CD4-positive, alpha-beta T cell (primary cell): Measurements from ENCODE around the gene DCAF6. TPM values are rescaled to one million over a fixed set of nuclear protein-coding genes. Genes with fewer than 3 reads are reported as not detected.
"Not testable (repeated sequence)": the region's sequence is repeated elsewhere in the genome, so short reads cannot be mapped to it uniquely, and the experiment has no call there.

ENCODE experiments used
- ATAC-seq: fragments of 200-7000 bp; cut with Tn5 transposase; one replicate; pipeline ENCODE4 v1.10.0; 2022; ENCODE audit warnings: mild to moderate bottlenecking; ENCODE audit not compliant: poor library complexity
- CTCF ChIA-PET: fragments of 350-600 bp; sonication (Branson Sonifier 250); formaldehyde crosslinking; loops from one replicate; lab custom pipeline; 2021; ENCODE audit warnings: antibody characterized with exemption, inconsistent platforms; lab: Charles Lee
- POLR2A ChIA-PET: fragments of 350-600 bp; sonication (Branson Sonifier 250); formaldehyde crosslinking; loops from one replicate; lab custom pipeline; 2021; ENCODE audit warnings: antibody characterized with exemption, inconsistent platforms; lab: Charles Lee
- DNase-seq, 14 experiments: peaks; one replicate each; pipeline ENCODE4 v3.0.0-alpha.2; 2013 to 2020; ENCODE audit warnings: mixed read lengths in 2 of 14
- H3K27ac ChIP-seq, 2 donors: one replicate each; pipeline versions ENCODE4 v1.5.1 to v1.7.0; 2013; ENCODE audit warnings: low read length in 2 of 2, low read depth in 1 of 2, mild to moderate bottlenecking in 1 of 2
- H3K27me3 ChIP-seq, 2 experiments: 1 replicate in 1 of 2; 2 replicates in 1 of 2; pipeline versions ENCODE4 v1.6.1 to v1.7.0; 2013; ENCODE audit warnings: low read length in 2 of 2, control low read depth in 1 of 2, mild to moderate bottlenecking in 1 of 2, moderate library complexity in 1 of 2; ENCODE audit not compliant: insufficient read depth in 2 of 2, control insufficient read depth in 1 of 2
- H3K36me3 ChIP-seq: one replicate; pipeline ENCODE4 v1.6.1; 2013; ENCODE audit warnings: low read length, control low read depth; ENCODE audit not compliant: insufficient read depth
- H3K4me1 ChIP-seq: one replicate; pipeline ENCODE4 v1.6.1; 2013; ENCODE audit warnings: low read length, control low read depth; ENCODE audit not compliant: insufficient read depth
- H3K4me3 ChIP-seq: one replicate; pipeline ENCODE4 v1.5.1; 2013; ENCODE audit warnings: mild to moderate bottlenecking, low read length, moderate library complexity
- H3K9me3 ChIP-seq, 2 experiments: 1 replicate in 1 of 2; 2 replicates in 1 of 2; pipeline versions ENCODE4 v1.6.1 to v1.7.0; 2013; ENCODE audit warnings: low read length in 2 of 2, mild to moderate bottlenecking in 2 of 2, control low read depth in 1 of 2, moderate library complexity in 1 of 2; ENCODE audit not compliant: control insufficient read depth in 1 of 2, insufficient read depth in 1 of 2
- H3K27ac Mint-ChIP-seq: one replicate; pipeline ENCODE4 v1.8.0; 2020; ENCODE audit warnings: mixed read lengths
- H3K27me3 Mint-ChIP-seq: one replicate; pipeline ENCODE4 v1.8.0; 2021; ENCODE audit warnings: mixed read lengths
- H3K36me3 Mint-ChIP-seq: one replicate; pipeline ENCODE4 v1.8.0; 2021; ENCODE audit warnings: low read depth, mixed read lengths
- H3K4me1 Mint-ChIP-seq: one replicate; pipeline ENCODE4 v1.8.0; 2021; ENCODE audit warnings: low read depth, mixed read lengths
- H3K4me3 Mint-ChIP-seq: one replicate; pipeline ENCODE4 v1.8.0; 2020; ENCODE audit warnings: mild to moderate bottlenecking, mixed read lengths
- H3K9me3 Mint-ChIP-seq: one replicate; pipeline ENCODE4 v1.8.0; 2020; ENCODE audit warnings: mixed read lengths
- CTCF ChIP-seq: fragments of 200-600 bp; IDR thresholded peaks from one replicate; pipeline ENCODE4 v1.8.0; 2022; ENCODE audit warnings: antibody characterized with exemption, mild to moderate bottlenecking
- intact Hi-C, 2 experiments: fragments of 100-400 bp; cut with DNase I in 1 of 2; cut with micrococcal nuclease in 1 of 2; formaldehyde crosslinking; loops; one replicate each; pipeline versions ENCODE4 v1.15.1 to v1.9.0; 2023 to 2025; cut with DNase I, micrococcal nuclease
- total RNA-seq, 174 experiments: library from RNA in 2 of 174; stranded (reverse) in 2 of 174; gene quantifications; one replicate each; pipeline ENCODE4 v1.2.3 and lab custom pipeline; 2021 to 2026

Gene DCAF6
- total RNA-seq, 2 experiments from 2014 or later: 13.3 to 13.6 TPM

- H3K27ac Mint-ChIP-seq: no peak overlapping the region
- CTCF ChIA-PET: no interaction called here
- no peak for ATAC-seq
Measured at GRCh38 chr1:167928457-167928852, 8.0 kb upstream of the DCAF6 start.

GRCh38 chr1:167928919-167929318, 7.6 kb upstream of the DCAF6 start:
- not testable (repeated sequence) for H3K9me3 ChIP-seq

More at GRCh38 chr1:167928457-167928852, 8.0 kb upstream of the DCAF6 start:
- intact Hi-C loops: no loop called here
- Histone ChIP-seq H3K36me3 (peaks cover 3% of the 10 kb centered on the region), H3K4me1 (no peaks in the 10 kb centered on the region), H3K27ac (no peak overlapping the region), H3K27me3 (no peaks in the 10 kb centered on the region), H3K4me3 (no peak overlapping the region), H3K9me3 (no peaks in the 10 kb centered on the region)
- H3K36me3 Mint-ChIP-seq: peaks cover 8% of the 10 kb centered on the region
- TF ChIP-seq CTCF: no peak
- H3K4me1 Mint-ChIP-seq: peaks cover 30% of the 10 kb centered on the region
- H3K27me3 Mint-ChIP-seq: no peaks in the 10 kb centered on the region
- POLR2A ChIA-PET: interaction anchor here (0.7 kb wide), 1 partner anchor 199 kb away, joined by 3 read pairs; no protein-coding TSS in a partner anchor
- no peaks in the 10 kb centered on the region for H3K9me3 Mint-ChIP-seq
- DNase-seq: no peak
- no peak overlapping the region for H3K4me3 Mint-ChIP-seq

DNA sequence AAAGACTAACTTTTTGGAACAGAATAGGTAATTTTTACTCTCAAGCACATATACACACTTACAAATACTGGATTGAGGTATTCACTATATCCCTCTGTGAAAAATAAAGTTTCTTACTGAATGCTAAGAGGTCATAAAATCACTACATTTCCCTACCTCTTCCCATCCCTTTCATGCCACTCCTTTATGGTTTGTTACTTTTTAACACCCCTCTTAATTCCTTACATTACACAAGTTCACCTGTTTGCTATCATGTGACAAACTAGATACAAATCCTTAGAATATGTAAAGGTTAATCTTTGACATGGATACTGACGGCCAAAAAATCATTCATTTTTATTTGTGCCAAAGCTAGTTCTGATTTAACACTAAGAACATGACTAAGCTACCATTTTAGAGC, 6.8 kb upstream of the DCAF6 start:
- no peaks in the 10 kb centered on the region for H3K27me3 ChIP-seq
- POLR2A ChIA-PET: interaction anchor here (1.3 kb wide), 1 partner anchor 19 kb away, joined by 5 read pairs; no protein-coding TSS in a partner anchor
- H3K27ac Mint-ChIP-seq: no peak overlapping the region
- DNase-seq: no peak
- ATAC-seq: no peak
- TF ChIP-seq CTCF: no peak
- H3K9me3 ChIP-seq: no peaks in the 10 kb centered on the region
- CTCF ChIA-PET: no interaction called here
- no peaks in the 10 kb centered on the region for H3K4me1 ChIP-seq
- no peak overlapping the region for H3K4me3 ChIP-seq
- intact Hi-C loops: loop anchor here (10.0 kb wide), 4 partner anchors 135 to 1965 kb away; partner anchors contain the start of genes METTL18 (in 1 of the 2), POU2F1 (in 1 of the 2) and SCYL3 (in 1 of the 2)
- no peaks in the 10 kb centered on the region for H3K36me3 Mint-ChIP-seq
- no peak overlapping the region for H3K4me3 Mint-ChIP-seq
- H3K36me3 ChIP-seq: no peaks in the 10 kb centered on the region
- no peaks in the 10 kb centered on the region for H3K9me3 Mint-ChIP-seq
- no peak overlapping the region for H3K27ac ChIP-seq
- no peaks in the 10 kb centered on the region for H3K27me3 Mint-ChIP-seq
- H3K4me1 Mint-ChIP-seq: peaks cover 42% of the 10 kb centered on the region

More at GRCh38 chr1:167928919-167929318, 7.6 kb upstream of the DCAF6 start:
- H3K9me3 Mint-ChIP-seq, H3K4me3 Mint-ChIP-seq, intact Hi-C loops, H3K4me1 ChIP-seq, CTCF ChIA-PET, H3K27me3 ChIP-seq, POLR2A ChIA-PET, H3K27me3 Mint-ChIP-seq, H3K27ac Mint-ChIP-seq, H3K27ac ChIP-seq, H3K36me3 ChIP-seq, H3K36me3 Mint-ChIP-seq, H3K4me3 ChIP-seq, DNase-seq, ATAC-seq: not testable (repeated sequence)
- peaks cover 34% of the 10 kb centered on the region for H3K4me1 Mint-ChIP-seq

GRCh38 chr1:167933788-167934187, 2.7 kb upstream of the DCAF6 start:
- Histone ChIP-seq H3K4me3 (no peak overlapping the region), H3K36me3 (no peaks in the 10 kb centered on the region), H3K9me3 (no peaks in the 10 kb centered on the region), H3K27ac (no peak overlapping the region), H3K27me3 (no peaks in the 10 kb centered on the region), H3K4me1 (peaks cover 5% of the 10 kb centered on the region)
- ATAC-seq: no peak
- ChIA-PET CTCF (no interaction called here), POLR2A (interaction anchor here (0.6 to 2.2 kb wide), 3 partner anchors 72 to 416 kb away, joined by 3 to 7 read pairs (median 3); no protein-coding TSS in a partner anchor)
- DNase-seq: no peak
- no peak overlapping the region for H3K27ac Mint-ChIP-seq
- peak overlapping the region; percentile 9 for H3K4me3 Mint-ChIP-seq
- intact Hi-C loops: loop anchor here (10.0 kb wide), 4 partner anchors 131 to 1961 kb away; partner anchors contain the start of genes METTL18 (in 1 of the 2), POU2F1 (in 1 of the 2) and SCYL3 (in 1 of the 2)
- peaks cover 59% of the 10 kb centered on the region for H3K4me1 Mint-ChIP-seq
- no peaks in the 10 kb centered on the region for H3K27me3 Mint-ChIP-seq
- TF ChIP-seq CTCF: no peak
- H3K9me3 Mint-ChIP-seq: no peaks in the 10 kb centered on the region
- H3K36me3 Mint-ChIP-seq: peaks cover 23% of the 10 kb centered on the region
